ENCODE results near the gene TENT4A. TPM values are rescaled to one million over a fixed set of nuclear protein-coding genes. Genes with fewer than 3 reads are reported as not detected.
A peak's percentile ranks its signal among the peaks of the same experiment; 100 is the strongest.

The TENT4A gene
- total RNA-seq, 1 experiment from 2014 or later: 29.6 TPM

DNA sequence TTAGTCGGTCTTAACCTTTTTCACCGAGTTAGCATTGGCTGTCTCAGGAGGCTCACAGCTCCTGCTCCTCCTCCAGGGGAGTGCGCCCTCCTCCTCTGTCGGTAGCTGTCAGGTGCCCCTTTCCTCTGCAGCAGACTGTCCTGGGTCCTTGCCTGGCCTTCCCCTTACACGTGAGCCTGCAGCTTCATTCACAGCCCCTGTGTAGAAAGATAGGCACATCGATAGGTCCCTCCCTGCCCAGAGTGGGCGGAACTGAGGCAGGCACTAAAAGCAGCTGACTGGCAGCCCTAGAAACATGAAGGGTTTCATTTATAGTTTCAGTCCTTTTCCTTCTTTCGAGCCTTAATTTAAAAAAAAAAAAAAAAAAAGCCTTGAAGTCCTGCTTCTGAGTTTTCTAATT is 17.2 kb downstream of the TENT4A start:
- H3K27me3 ChIP-seq (ENCODE audit: control insufficient read depth, insufficient read depth, low read length): no peaks in the 10 kb centered on the region
- no peak overlapping the region for H3K27ac ChIP-seq (ENCODE audit: low read length)
- H3K4me1 ChIP-seq (ENCODE audit: control insufficient read depth, insufficient read depth, low read length): peaks cover 59% of the 10 kb centered on the region
- no TSS peak for BruUV-seq (replicated peaks)
- ATAC-seq (no peak), DNase-seq (ENCODE audit: low read depth, low spot score) (no peak)
- H3K9me3 ChIP-seq (ENCODE audit: control insufficient read depth, insufficient read depth, low read depth, low read length): no peaks in the 10 kb centered on the region
- H3K4me3 ChIP-seq (ENCODE audit: low read depth in 2 of 2, low read length in 2 of 2): no peak overlapping the region
- TF ChIP-seq POLR2AphosphoS5 (IDR thresholded peaks at IDR 0.05; ENCODE audit: low read depth, low read length) (no peak), SIN3A (IDR thresholded peaks at IDR 0.05; ENCODE audit: borderline replicate concordance, insufficient read depth, low read depth, low read length) (no peak), TCF7L2 (IDR thresholded peaks at IDR 0.05; ENCODE audit: low read depth, low read length) (no peak)
- TF ChIP-seq, protein P1, sequence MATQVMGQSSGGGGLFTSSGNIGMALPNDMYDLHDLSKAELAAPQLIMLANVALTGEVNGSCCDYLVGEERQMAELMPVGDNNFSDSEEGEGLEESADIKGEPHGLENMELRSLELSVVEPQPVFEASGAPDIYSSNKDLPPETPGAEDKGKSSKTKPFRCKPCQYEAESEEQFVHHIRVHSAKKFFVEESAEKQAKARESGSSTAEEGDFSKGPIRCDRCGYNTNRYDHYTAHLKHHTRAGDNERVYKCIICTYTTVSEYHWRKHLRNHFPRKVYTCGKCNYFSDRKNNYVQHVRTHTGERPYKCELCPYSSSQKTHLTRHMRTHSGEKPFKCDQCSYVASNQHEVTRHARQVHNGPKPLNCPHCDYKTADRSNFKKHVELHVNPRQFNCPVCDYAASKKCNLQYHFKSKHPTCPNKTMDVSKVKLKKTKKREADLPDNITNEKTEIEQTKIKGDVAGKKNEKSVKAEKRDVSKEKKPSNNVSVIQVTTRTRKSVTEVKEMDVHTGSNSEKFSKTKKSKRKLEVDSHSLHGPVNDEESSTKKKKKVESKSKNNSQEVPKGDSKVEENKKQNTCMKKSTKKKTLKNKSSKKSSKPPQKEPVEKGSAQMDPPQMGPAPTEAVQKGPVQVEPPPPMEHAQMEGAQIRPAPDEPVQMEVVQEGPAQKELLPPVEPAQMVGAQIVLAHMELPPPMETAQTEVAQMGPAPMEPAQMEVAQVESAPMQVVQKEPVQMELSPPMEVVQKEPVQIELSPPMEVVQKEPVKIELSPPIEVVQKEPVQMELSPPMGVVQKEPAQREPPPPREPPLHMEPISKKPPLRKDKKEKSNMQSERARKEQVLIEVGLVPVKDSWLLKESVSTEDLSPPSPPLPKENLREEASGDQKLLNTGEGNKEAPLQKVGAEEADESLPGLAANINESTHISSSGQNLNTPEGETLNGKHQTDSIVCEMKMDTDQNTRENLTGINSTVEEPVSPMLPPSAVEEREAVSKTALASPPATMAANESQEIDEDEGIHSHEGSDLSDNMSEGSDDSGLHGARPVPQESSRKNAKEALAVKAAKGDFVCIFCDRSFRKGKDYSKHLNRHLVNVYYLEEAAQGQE (IDR thresholded peaks at IDR 0.05; ENCODE audit: insufficient read depth in 1 of 2, low read depth in 2 of 2, low read length in 1 of 2): no peak
- TF ChIP-seq, protein P2, sequence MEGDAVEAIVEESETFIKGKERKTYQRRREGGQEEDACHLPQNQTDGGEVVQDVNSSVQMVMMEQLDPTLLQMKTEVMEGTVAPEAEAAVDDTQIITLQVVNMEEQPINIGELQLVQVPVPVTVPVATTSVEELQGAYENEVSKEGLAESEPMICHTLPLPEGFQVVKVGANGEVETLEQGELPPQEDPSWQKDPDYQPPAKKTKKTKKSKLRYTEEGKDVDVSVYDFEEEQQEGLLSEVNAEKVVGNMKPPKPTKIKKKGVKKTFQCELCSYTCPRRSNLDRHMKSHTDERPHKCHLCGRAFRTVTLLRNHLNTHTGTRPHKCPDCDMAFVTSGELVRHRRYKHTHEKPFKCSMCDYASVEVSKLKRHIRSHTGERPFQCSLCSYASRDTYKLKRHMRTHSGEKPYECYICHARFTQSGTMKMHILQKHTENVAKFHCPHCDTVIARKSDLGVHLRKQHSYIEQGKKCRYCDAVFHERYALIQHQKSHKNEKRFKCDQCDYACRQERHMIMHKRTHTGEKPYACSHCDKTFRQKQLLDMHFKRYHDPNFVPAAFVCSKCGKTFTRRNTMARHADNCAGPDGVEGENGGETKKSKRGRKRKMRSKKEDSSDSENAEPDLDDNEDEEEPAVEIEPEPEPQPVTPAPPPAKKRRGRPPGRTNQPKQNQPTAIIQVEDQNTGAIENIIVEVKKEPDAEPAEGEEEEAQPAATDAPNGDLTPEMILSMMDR (IDR thresholded peaks at IDR 0.05): no peak
- H3K36me3 ChIP-seq (ENCODE audit: control insufficient read depth, insufficient read depth, low read length): no peaks in the 10 kb centered on the region
- intact Hi-C loops (cut with micrococcal nuclease; ENCODE audit: unreplicated experiment): no loop called here
- in situ Hi-C loops (cut with HindIII; ENCODE audit: low pct_unique_long_range_greater_than_20kb, low sequenced_read_pairs): no loop called here
- POLR2A ChIA-PET: interaction anchor here (0.6 kb wide), 1 partner anchor 85 kb away, joined by 6 read pairs; no protein-coding TSS in a partner anchor
- CTCF ChIA-PET: no interaction called here

DNA sequence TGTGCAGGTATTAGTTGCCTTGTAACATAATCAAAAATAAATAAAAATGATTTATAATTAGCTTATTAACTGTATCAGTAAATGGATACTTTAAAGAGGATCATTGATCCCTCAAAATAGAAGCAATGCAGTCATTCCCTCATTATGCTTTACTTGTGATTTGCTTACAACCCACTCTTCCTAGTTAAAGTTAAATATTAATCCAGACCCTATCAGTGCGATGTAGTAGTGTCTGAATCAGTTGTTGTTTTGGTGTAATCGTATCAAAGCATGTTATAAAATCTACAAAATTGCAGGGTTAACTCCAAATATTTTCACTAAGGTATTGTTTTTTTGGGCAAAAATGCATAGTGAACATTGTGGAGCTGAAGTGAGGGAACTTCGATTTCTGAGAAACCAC is 17.6 kb downstream of the TENT4A start:
- in situ Hi-C loops (cut with HindIII; ENCODE audit: low pct_unique_long_range_greater_than_20kb, low sequenced_read_pairs) (no loop called here), intact Hi-C loops (cut with micrococcal nuclease; ENCODE audit: unreplicated experiment) (no loop called here)
- Histone ChIP-seq H3K4me3 (ENCODE audit: low read depth in 2 of 2, low read length in 2 of 2) (no peak overlapping the region), H3K9me3 (ENCODE audit: control insufficient read depth, insufficient read depth, low read depth, low read length) (no peaks in the 10 kb centered on the region), H3K27me3 (ENCODE audit: control insufficient read depth, insufficient read depth, low read length) (no peaks in the 10 kb centered on the region), H3K4me1 (ENCODE audit: control insufficient read depth, insufficient read depth, low read length) (peaks cover 59% of the 10 kb centered on the region), H3K27ac (ENCODE audit: low read length) (peak overlapping the region; percentile 23; the same call in 1 of the 2 replicates), H3K36me3 (ENCODE audit: control insufficient read depth, insufficient read depth, low read length) (no peaks in the 10 kb centered on the region)
- ChIA-PET CTCF (interaction anchor here (0.7 kb wide), 1 partner anchor 529 kb away, joined by 3 read pairs; no protein-coding TSS in a partner anchor), POLR2A (interaction anchor here (0.6 kb wide), 1 partner anchor 86 kb away, joined by 6 read pairs; no protein-coding TSS in a partner anchor)
- TF ChIP-seq, protein P2 (IDR thresholded peaks at IDR 0.05): no peak
- no peak for TF ChIP-seq POLR2AphosphoS5 (IDR thresholded peaks at IDR 0.05; ENCODE audit: low read depth, low read length)
- no peak for TF ChIP-seq SIN3A (IDR thresholded peaks at IDR 0.05; ENCODE audit: borderline replicate concordance, insufficient read depth, low read depth, low read length)
- no peak for TF ChIP-seq TCF7L2 (IDR thresholded peaks at IDR 0.05; ENCODE audit: low read depth, low read length)
- TF ChIP-seq, protein P1 (IDR thresholded peaks at IDR 0.05; ENCODE audit: insufficient read depth in 1 of 2, low read depth in 2 of 2, low read length in 1 of 2): no peak
- no peak for DNase-seq (ENCODE audit: low read depth, low spot score)
- BruUV-seq (replicated peaks): no TSS peak
- no peak for ATAC-seq
